Stimulated activated naive B cell treated with anti-CD40 and anti-IgM and Interleukin-4, amounts not matched to agents 10 μg/mL and 1 μg/mL and 100 μg/mL, for 72 hours (primary cell): Measurements from ENCODE around the gene C2orf76.
"Not testable (repeated sequence)": the region's sequence is repeated elsewhere in the genome, so short reads cannot be mapped to it uniquely, and the experiment has no call there.

Experiments used
- ATAC-seq, 2 donors: fragments of 150-1000 bp; cut with Tn5 transposase; replicated peaks; 2 replicates each; pipeline ENCODE4 v1.10.0; 2021; ENCODE audit warnings: moderate library complexity in 1 of 2
- DNase-seq: peaks from one replicate; pipeline ENCODE4 v3.0.0; 2021
- H3K27ac Mint-ChIP-seq: one replicate; pipeline ENCODE4 v1.8.0; 2022; ENCODE audit warnings: mild to moderate bottlenecking, mixed read lengths
- H3K27me3 Mint-ChIP-seq, 2 donors: one replicate each; pipeline ENCODE4 v1.8.0; 2022; ENCODE audit warnings: mixed read lengths in 2 of 2
- H3K36me3 Mint-ChIP-seq, 2 donors: one replicate each; pipeline ENCODE4 v1.8.0; 2022; ENCODE audit warnings: mixed read lengths in 2 of 2, mild to moderate bottlenecking in 1 of 2
- H3K4me1 Mint-ChIP-seq, 2 donors: one replicate each; pipeline ENCODE4 v1.8.0; 2022; ENCODE audit warnings: mixed read lengths in 2 of 2, mild to moderate bottlenecking in 1 of 2
- H3K4me3 Mint-ChIP-seq, 2 donors: one replicate each; pipeline ENCODE4 v1.8.0; 2022; ENCODE audit warnings: mild to moderate bottlenecking in 2 of 2, mixed read lengths in 2 of 2, moderate library complexity in 1 of 2
- H3K9me3 Mint-ChIP-seq, 2 donors: one replicate each; pipeline ENCODE4 v1.8.0; 2022; ENCODE audit warnings: mixed read lengths in 2 of 2, mild to moderate bottlenecking in 1 of 2

C2orf76 gene

GRCh38 chr2:119288576-119288975, 78.1 kb downstream of the C2orf76 start:
- Mint-ChIP-seq H3K27me3 (no peaks in the 10 kb centered on the region), H3K4me3 (no peak overlapping the region), H3K4me1 (peaks cover 3 to 5% of the 10 kb centered on the region in 2 donors), H3K9me3 (no peaks in the 10 kb centered on the region), H3K27ac (no peak overlapping the region), H3K36me3 (peaks cover 6 to 9% of the 10 kb centered on the region in 2 donors)
- ATAC-seq (no peak), DNase-seq (no peak)

GRCh38 chr2:119286661-119287060, 80.0 kb downstream of the C2orf76 start:
- Mint-ChIP-seq H3K4me1 (peaks cover 3 to 5% of the 10 kb centered on the region in 2 donors), H3K27me3 (no peaks in the 10 kb centered on the region), H3K9me3 (no peaks in the 10 kb centered on the region), H3K4me3 (no peak overlapping the region), H3K36me3 (peaks cover 6 to 9% of the 10 kb centered on the region in 2 donors), H3K27ac (no peak overlapping the region)
- ATAC-seq (no peak), DNase-seq (no peak)

GRCh38 chr2:119283873-119284331, 82.7 kb downstream of the C2orf76 start:
- no peaks in the 10 kb centered on the region for H3K27me3 Mint-ChIP-seq
- no peak overlapping the region for H3K4me3 Mint-ChIP-seq
- DNase-seq (no peak), ATAC-seq (no peak)
- no peaks in the 10 kb centered on the region for H3K4me1 Mint-ChIP-seq
- no peaks in the 10 kb centered on the region for H3K9me3 Mint-ChIP-seq
- no peak overlapping the region for H3K27ac Mint-ChIP-seq
- H3K36me3 Mint-ChIP-seq = peaks cover 6 to 12% of the 10 kb centered on the region in 2 donors

- no peaks in the 10 kb centered on the region for H3K9me3 Mint-ChIP-seq
- H3K36me3 Mint-ChIP-seq = peaks cover 6 to 12% of the 10 kb centered on the region in 2 donors
- ATAC-seq (no peak), DNase-seq (no peak)
- H3K4me3 Mint-ChIP-seq = no peak overlapping the region
- no peaks in the 10 kb centered on the region for H3K4me1 Mint-ChIP-seq
- H3K27me3 Mint-ChIP-seq = no peaks in the 10 kb centered on the region
- no peak overlapping the region for H3K27ac Mint-ChIP-seq
Measured at GRCh38 chr2:119282996-119283511, 83.6 kb downstream of the C2orf76 start.

- DNase-seq = no peak
- Mint-ChIP-seq H3K27me3 (no peaks in the 10 kb centered on the region), H3K4me1 (no peaks in the 10 kb centered on the region), H3K27ac (no peak overlapping the region), H3K9me3 (no peaks in the 10 kb centered on the region), H3K36me3 (peaks cover 6 to 12% of the 10 kb centered on the region in 2 donors), H3K4me3 (no peak overlapping the region)
- ATAC-seq = no peak
Measured at GRCh38 chr2:119282146-119282995, 84.3 kb downstream of the C2orf76 start.

GRCh38 chr2:119280680-119281079, 86.0 kb downstream of the C2orf76 start:
- no peaks in the 10 kb centered on the region for H3K27me3 Mint-ChIP-seq
- no peaks in the 10 kb centered on the region for H3K9me3 Mint-ChIP-seq
- no peak for ATAC-seq
- DNase-seq = no peak
- no peak overlapping the region for H3K27ac Mint-ChIP-seq
- peaks cover 0 to 2% of the 10 kb centered on the region in 2 donors for H3K4me1 Mint-ChIP-seq
- no peak overlapping the region for H3K4me3 Mint-ChIP-seq
- H3K36me3 Mint-ChIP-seq = peaks cover 0 to 7% of the 10 kb centered on the region in 2 donors

- Mint-ChIP-seq H3K27me3 (no peaks in the 10 kb centered on the region), H3K9me3 (no peaks in the 10 kb centered on the region), H3K36me3 (peaks cover 0 to 7% of the 10 kb centered on the region in 2 donors), H3K4me1 (peaks cover 0 to 2% of the 10 kb centered on the region in 2 donors), H3K4me3 (no peak overlapping the region), H3K27ac (no peak overlapping the region)
- ATAC-seq (no peak), DNase-seq (no peak)
Measured at GRCh38 chr2:119279666-119280065, 87.0 kb downstream of the C2orf76 start.

GRCh38 chr2:119278946-119279345, 87.7 kb downstream of the C2orf76 start:
- H3K27ac Mint-ChIP-seq = no peak overlapping the region
- no peak overlapping the region for H3K4me3 Mint-ChIP-seq
- H3K9me3 Mint-ChIP-seq = no peaks in the 10 kb centered on the region
- DNase-seq (no peak), ATAC-seq (no peak)
- H3K27me3 Mint-ChIP-seq = no peaks in the 10 kb centered on the region
- H3K36me3 Mint-ChIP-seq = peaks cover 0 to 4% of the 10 kb centered on the region in 2 donors
- peaks cover 0 to 2% of the 10 kb centered on the region in 2 donors for H3K4me1 Mint-ChIP-seq

GRCh38 chr2:119278385-119278784, 88.2 kb downstream of the C2orf76 start:
- not testable (repeated sequence) for ATAC-seq, H3K4me3 Mint-ChIP-seq, H3K4me1 Mint-ChIP-seq, H3K9me3 Mint-ChIP-seq, DNase-seq, H3K27ac Mint-ChIP-seq, H3K36me3 Mint-ChIP-seq, H3K27me3 Mint-ChIP-seq

- no peak for DNase-seq
- H3K36me3 Mint-ChIP-seq = peaks cover 0 to 6% of the 10 kb centered on the region in 2 donors
Measured at GRCh38 chr2:119276864-119277263, 89.8 kb downstream of the C2orf76 start.

GRCh38 chr2:119267604-119268003, 99.0 kb downstream of the C2orf76 start:
- Mint-ChIP-seq H3K9me3 (peaks cover 4 to 14% of the 10 kb centered on the region in 2 donors), H3K27me3 (peaks cover 0 to 7% of the 10 kb centered on the region in 2 donors), H3K4me3 (no peak overlapping the region), H3K36me3 (peaks cover 2 to 29% of the 10 kb centered on the region in 2 donors), H3K4me1 (no peaks in the 10 kb centered on the region), H3K27ac (no peak overlapping the region)
- DNase-seq (no peak), ATAC-seq (no peak)

More at GRCh38 chr2:119276864-119277263, 89.8 kb downstream of the C2orf76 start:
- peaks cover 0 to 2% of the 10 kb centered on the region in 2 donors for H3K27me3 Mint-ChIP-seq
- no peak for ATAC-seq
- no peak overlapping the region for H3K27ac Mint-ChIP-seq
- peaks cover 0 to 2% of the 10 kb centered on the region in 2 donors for H3K4me1 Mint-ChIP-seq
- H3K4me3 Mint-ChIP-seq = no peak overlapping the region
- peaks cover 3% of the 10 kb centered on the region in 2 donors for H3K9me3 Mint-ChIP-seq

- ATAC-seq = no peak
- no peak for DNase-seq
Measured at GRCh38 chr2:119266091-119266589, 100.5 kb downstream of the C2orf76 start.

GRCh38 chr2:119265693-119266066, 101.0 kb downstream of the C2orf76 start:
- H3K36me3 Mint-ChIP-seq = peaks cover 2 to 26% of the 10 kb centered on the region in 2 donors
- no peaks in the 10 kb centered on the region for H3K4me1 Mint-ChIP-seq
- peaks cover 2 to 8% of the 10 kb centered on the region in 2 donors for H3K9me3 Mint-ChIP-seq
- peaks cover 0 to 4% of the 10 kb centered on the region in 2 donors for H3K27me3 Mint-ChIP-seq
- no peak overlapping the region for H3K4me3 Mint-ChIP-seq
- ATAC-seq = no peak
- H3K27ac Mint-ChIP-seq = no peak overlapping the region
- DNase-seq = no peak

More at GRCh38 chr2:119266091-119266589, 100.5 kb downstream of the C2orf76 start:
- H3K27me3 Mint-ChIP-seq = peaks cover 0 to 4% of the 10 kb centered on the region in 2 donors
- H3K4me3 Mint-ChIP-seq = no peak overlapping the region
- H3K9me3 Mint-ChIP-seq = peaks cover 2 to 10% of the 10 kb centered on the region in 2 donors
- H3K36me3 Mint-ChIP-seq = peaks cover 2 to 26% of the 10 kb centered on the region in 2 donors
- H3K27ac Mint-ChIP-seq = no peak overlapping the region
- H3K4me1 Mint-ChIP-seq = no peaks in the 10 kb centered on the region

- DNase-seq (peak; percentile 21), ATAC-seq (peak; percentile 83 to 95)
- Mint-ChIP-seq H3K36me3 (peaks cover 2 to 24% of the 10 kb centered on the region in 2 donors), H3K4me1 (no peaks in the 10 kb centered on the region), H3K27ac (no peak overlapping the region), H3K27me3 (peaks cover 0 to 4% of the 10 kb centered on the region in 2 donors), H3K9me3 (peaks cover 0 to 5% of the 10 kb centered on the region in 2 donors), H3K4me3 (no peak overlapping the region)
Measured at GRCh38 chr2:119264781-119265692, 101.6 kb downstream of the C2orf76 start.
